Thoracic aorta (tissue), 2 donors: ENCODE data around the gene NEK8. TPM values are rescaled to one million over a fixed set of nuclear protein-coding genes. Genes with fewer than 3 reads are reported as not detected.
A peak's percentile ranks its signal among the peaks of the same experiment; 100 is the strongest.

ENCODE experiments used
- ATAC-seq: fragments of 150-250 bp; one replicate; pipeline ENCODE4 v1.8.0; 2017; ENCODE audit warnings: low read depth; ENCODE audit not compliant: insufficient number of reproducible peaks, low FRiP score
- DNase-seq: peaks from one replicate; pipeline ENCODE4 v3.0.0-alpha.2; 2020; ENCODE audit warnings: low spot score
- H3K27ac ChIP-seq, 2 donors: fragments of 200-600 bp; sonication (generic); 1 replicate in 1 of 2; 2 replicates in 1 of 2; pipeline ENCODE4 v1.5.1; 2016; ENCODE audit warnings: mild to moderate bottlenecking in 2 of 2, moderate library complexity in 2 of 2
- H3K27me3 ChIP-seq: fragments of 200-600 bp; sonication (generic); replicated peaks from 2 replicates; pipeline ENCODE4 v1.6.0; 2016; ENCODE audit warnings: mild to moderate bottlenecking; ENCODE audit not compliant: insufficient read depth
- H3K36me3 ChIP-seq: fragments of 200-600 bp; sonication (generic); one replicate; pipeline ENCODE4 v1.5.1; 2016
- H3K4me1 ChIP-seq, 2 donors: fragments of 200-600 bp; sonication (generic); 1 replicate in 1 of 2; 2 replicates in 1 of 2; pipeline versions ENCODE4 v1.5.1 to v1.6.0; 2016; ENCODE audit warnings: low read depth in 2 of 2, mild to moderate bottlenecking in 1 of 2; ENCODE audit not compliant: control insufficient read depth in 1 of 2
- H3K4me3 ChIP-seq: fragments of 200-600 bp; sonication (generic); 2 replicates; pipeline ENCODE4 v1.5.1; 2016; ENCODE audit warnings: mild to moderate bottlenecking
- H3K9me3 ChIP-seq: fragments of 200-600 bp; sonication (generic); 2 replicates; pipeline ENCODE4 v1.5.1; 2016
- total RNA-seq, 2 donors: library from RNA; depleted of rRNA; stranded (reverse); fragments of >200 nt; gene quantifications; one replicate each; pipeline versions ENCODE4 v1.1.0 to v1.2.3, GENCODE V29; 2016
- TF ChIP-seq, protein P1 (sequence below): fragments of 200-600 bp; sonication (generic); IDR thresholded peaks from one replicate; pipeline ENCODE4 v1.5.1; 2019; ENCODE audit warnings: antibody characterized with exemption

NEK8 gene
- total RNA-seq, 2 donors from 2014 or later: 1.5 to 2.2 TPM

DNA sequence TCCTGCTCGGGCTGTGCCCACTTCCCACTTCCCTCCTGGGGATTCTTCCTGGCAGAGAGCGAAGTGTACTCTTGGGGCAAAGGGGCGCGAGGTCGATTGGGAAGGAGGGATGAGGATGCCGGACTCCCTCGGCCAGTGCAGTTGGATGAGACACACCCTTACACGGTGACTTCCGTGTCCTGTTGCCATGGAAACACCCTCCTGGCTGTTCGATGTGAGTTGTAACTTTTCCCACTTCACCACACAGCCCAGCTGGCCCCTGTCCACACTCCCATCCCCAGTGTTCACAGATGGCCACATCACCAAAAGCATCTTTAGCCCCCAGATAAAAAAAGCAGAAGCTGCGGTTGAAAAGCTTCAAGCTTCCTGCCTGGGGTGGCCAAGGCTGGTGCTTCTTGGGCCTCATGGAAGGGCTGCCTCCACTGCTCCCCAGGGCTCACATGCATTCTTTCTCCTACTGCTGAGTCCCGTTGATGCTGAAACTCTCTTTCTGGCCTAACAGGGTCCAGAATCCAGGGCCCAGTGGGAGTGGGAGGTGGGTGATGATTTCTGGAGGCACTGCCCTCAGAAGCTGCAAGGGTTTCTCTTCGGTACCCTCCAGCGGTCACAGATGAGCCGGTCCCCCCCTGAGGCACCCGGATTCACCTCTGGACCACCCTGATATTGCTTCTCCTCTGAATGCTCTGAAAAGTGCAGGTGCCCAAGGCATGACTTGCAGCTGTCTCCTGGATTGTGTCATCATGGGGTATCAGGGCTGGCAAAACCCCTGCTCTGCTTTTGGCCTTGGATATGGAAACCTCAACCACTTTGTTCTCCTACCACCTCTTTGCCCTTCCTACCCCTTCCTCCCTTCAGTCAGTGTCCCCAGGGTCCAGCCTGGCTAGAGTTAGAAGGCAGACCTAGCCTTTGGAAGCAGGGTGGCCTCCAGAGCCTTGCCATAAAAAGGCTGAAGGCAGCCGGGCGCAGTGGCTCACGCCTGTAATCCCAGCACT, 13.1 kb downstream of the NEK8 start:
- DNase-seq (no peak), ATAC-seq (no peak)

DNA sequence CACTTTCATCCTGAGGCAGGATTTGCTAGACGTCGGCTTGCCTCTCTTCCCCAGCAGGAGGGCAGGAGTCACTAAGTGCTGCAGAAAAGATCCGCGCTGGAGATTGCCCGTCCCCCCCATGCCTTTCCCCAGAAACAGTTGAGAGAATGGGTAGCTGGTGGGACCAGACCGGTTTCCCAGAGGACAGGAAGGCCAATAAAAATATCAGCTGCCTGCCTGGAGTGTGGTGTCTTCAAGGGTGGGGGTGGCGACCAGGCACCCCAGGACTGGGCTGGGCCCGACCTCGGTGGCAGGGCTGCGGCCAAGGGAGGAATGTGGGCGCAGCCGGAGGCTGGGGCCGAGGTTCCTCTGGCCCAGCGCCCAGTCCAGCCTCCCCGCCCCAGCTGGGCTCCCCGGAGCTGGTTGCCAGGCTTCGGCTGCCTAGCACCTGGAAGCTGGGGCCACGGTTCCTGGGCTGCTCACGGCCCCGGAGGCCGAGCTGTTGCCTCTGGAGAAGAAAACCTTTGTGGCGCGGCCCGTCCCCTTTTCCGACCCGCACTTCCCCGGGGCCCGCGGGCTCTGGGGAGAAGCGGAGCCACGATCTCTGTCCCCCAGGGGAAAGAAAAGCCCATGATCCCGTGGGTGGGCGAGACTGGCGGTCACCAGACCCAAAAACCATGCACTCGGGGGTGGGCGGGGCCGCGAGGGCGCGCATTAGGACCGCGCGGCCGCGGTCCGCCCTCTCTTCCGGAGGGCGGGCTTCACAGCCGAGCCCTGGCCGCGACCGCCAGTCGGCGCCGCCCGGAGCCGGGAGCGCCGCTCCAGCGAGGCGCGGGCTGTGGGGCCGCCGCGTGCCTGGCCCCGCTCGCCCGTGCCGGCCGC, 14.9 kb downstream of the NEK8 start, which contains the start of gene TRAF4:
TRAF4 (plus strand) TSS at position 769 of the 861 bp plus-strand sequence. CDS start 102 bp downstream, outside the sequence.
- TF ChIP-seq, protein P1, sequence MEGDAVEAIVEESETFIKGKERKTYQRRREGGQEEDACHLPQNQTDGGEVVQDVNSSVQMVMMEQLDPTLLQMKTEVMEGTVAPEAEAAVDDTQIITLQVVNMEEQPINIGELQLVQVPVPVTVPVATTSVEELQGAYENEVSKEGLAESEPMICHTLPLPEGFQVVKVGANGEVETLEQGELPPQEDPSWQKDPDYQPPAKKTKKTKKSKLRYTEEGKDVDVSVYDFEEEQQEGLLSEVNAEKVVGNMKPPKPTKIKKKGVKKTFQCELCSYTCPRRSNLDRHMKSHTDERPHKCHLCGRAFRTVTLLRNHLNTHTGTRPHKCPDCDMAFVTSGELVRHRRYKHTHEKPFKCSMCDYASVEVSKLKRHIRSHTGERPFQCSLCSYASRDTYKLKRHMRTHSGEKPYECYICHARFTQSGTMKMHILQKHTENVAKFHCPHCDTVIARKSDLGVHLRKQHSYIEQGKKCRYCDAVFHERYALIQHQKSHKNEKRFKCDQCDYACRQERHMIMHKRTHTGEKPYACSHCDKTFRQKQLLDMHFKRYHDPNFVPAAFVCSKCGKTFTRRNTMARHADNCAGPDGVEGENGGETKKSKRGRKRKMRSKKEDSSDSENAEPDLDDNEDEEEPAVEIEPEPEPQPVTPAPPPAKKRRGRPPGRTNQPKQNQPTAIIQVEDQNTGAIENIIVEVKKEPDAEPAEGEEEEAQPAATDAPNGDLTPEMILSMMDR: no peak
- H3K4me1 ChIP-seq: peaks cover 23 to 47% of the 10 kb centered on the region in 2 donors
- no peaks in the 10 kb centered on the region for H3K27me3 ChIP-seq
- ATAC-seq (peak; percentile 56), DNase-seq (no peak)
- H3K9me3 ChIP-seq: no peaks in the 10 kb centered on the region
- H3K36me3 ChIP-seq: peaks cover 1% of the 10 kb centered on the region
- peak within 1 kb of the TSS; percentile 88 for H3K4me3 ChIP-seq
- H3K27ac ChIP-seq: peak within 1 kb of the TSS; percentile 86 to 93

More for the DNA sequence above, 13.1 kb downstream of the NEK8 start:
- H3K36me3 ChIP-seq: no peaks in the 10 kb centered on the region
- no peak overlapping the region for H3K4me3 ChIP-seq
- H3K9me3 ChIP-seq: no peaks in the 10 kb centered on the region
- TF ChIP-seq, protein P1: no peak
- no peaks in the 10 kb centered on the region for H3K27me3 ChIP-seq
- H3K27ac ChIP-seq: no peak overlapping the region
- H3K4me1 ChIP-seq: peaks cover 15 to 37% of the 10 kb centered on the region in 2 donors

DNA sequence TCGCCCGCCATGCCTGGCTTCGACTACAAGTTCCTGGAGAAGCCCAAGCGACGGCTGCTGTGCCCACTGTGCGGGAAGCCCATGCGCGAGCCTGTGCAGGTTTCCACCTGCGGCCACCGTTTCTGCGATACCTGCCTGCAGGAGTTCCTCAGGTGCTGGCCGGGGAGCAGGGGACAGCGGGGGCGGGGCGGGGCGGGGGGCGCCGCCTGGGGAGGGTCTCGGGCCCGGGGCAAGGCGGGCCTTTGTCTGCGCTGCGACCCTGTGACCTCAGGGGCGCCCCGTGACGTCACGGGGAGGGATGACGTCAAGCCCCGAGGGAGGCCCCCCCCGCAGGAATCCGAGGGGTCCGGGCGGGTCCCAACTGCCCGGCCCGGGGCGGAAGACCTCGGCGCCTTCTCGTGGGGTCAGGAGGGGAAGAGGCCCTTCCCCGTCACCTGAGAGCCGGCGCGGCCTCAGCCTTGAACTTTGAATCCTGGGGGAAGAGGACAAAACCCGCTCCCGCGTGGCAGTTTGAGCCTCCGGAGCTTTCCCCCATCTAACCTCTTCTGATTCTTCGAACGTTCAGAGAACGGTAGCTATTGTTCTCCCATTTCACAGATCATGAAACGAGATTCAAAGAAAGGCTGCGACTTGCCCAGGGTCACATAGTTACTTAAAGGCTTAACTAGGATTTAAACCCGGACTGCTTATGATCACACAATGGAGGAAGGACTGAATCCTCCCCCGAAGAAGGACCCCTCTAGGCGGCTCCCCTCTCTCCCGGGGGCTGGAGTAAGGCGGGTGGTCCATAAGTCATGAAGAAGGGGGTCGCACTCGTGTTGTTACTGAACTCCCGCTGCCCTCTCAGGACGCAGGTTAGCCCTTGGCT, 15.8 kb downstream of the NEK8 start:
- DNase-seq (no peak), ATAC-seq (no peak)
- TF ChIP-seq, protein P1: no peak
- Histone ChIP-seq H3K27me3 (no peaks in the 10 kb centered on the region), H3K27ac (peak overlapping the region; percentile 83 to 86), H3K36me3 (peaks cover 6% of the 10 kb centered on the region), H3K4me3 (peak overlapping the region; percentile 88), H3K9me3 (no peaks in the 10 kb centered on the region), H3K4me1 (peaks cover 23 to 47% of the 10 kb centered on the region in 2 donors)

DNA sequence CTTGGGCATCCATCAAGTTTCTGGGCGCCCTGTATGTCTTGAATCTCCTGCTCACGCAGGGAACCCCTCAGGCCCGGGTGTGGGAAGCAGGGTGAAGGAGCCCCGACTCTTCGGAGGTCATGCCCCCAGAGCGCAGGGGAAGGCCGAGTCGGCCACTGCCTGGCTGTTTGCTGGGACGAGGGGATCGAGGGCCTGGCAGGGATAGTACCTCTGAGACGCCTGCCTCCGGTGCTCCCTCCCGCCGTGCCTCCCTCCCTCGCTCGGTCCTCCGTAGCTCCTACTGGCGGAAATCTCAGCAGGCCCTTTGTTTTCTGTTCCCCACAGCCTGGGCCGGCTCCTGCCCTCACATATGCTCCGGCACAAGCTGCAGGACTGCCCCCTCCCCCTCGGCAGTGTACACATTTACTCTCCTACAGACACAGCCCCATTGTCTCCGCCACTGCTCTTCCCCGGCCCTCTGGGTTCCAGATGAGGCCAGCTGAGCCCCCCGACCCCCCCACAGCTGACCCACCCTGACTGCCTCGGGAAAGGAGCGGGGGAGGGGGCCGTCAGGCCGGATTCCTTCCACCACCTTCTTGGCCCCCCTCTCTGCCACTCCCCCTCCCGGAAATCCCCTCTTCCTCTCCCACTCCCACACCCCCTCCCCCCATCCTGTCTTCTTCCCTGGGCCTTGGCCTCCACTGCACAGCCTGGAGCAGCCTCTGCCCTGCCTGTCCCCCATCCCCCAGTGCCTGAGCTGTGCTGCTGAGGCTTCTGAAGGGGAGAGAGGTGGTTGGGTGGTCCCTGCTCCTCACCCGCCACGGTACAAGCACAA, 16.6 kb downstream of the NEK8 start:
- Histone ChIP-seq H3K4me1 (peaks cover 23 to 50% of the 10 kb centered on the region in 2 donors), H3K27me3 (no peaks in the 10 kb centered on the region), H3K9me3 (no peaks in the 10 kb centered on the region), H3K36me3 (peaks cover 6% of the 10 kb centered on the region), H3K4me3 (peak overlapping the region; percentile 88), H3K27ac (peak overlapping the region; percentile 83 to 86)
- ATAC-seq: no peak
- DNase-seq: no peak
- TF ChIP-seq, protein P1: no peak
